Loucy (cell line): ENCODE measurements around the gene AKAP13.

Experiments
- H2AFZ ChIP-seq: fragments of 200-600 bp; sonication (generic); 2 replicates; pipeline ENCODE4 v1.6.0; 2016; ENCODE audit warnings: antibody characterized with exemption, mild to moderate bottlenecking, low read length, moderate library complexity
- H3F3A ChIP-seq: fragments of 200-600 bp; 2 replicates; pipeline ENCODE4 v1.6.0; 2016; ENCODE audit warnings: antibody characterized with exemption, low read depth, mild to moderate bottlenecking
- H3K27me3 ChIP-seq: fragments of 200-600 bp; sonication (generic); 2 replicates; pipeline ENCODE4 v1.6.1; 2014; ENCODE audit warnings: low read length, mild to moderate bottlenecking; ENCODE audit not compliant: insufficient read depth, poor library complexity, severe bottlenecking
- H3K36me3 ChIP-seq: fragments of 200-600 bp; sonication (generic); 2 replicates; pipeline ENCODE4 v1.6.1; 2016; ENCODE audit warnings: low read length; ENCODE audit not compliant: insufficient read depth
- H3K4me1 ChIP-seq: fragments of 200-600 bp; sonication (generic); 2 replicates; pipeline ENCODE4 v1.5.1; 2014; ENCODE audit warnings: low read length, mild to moderate bottlenecking; ENCODE audit not compliant: insufficient read depth, poor library complexity, severe bottlenecking
- H3K4me2 ChIP-seq: fragments of 200-600 bp; sonication (generic); 2 replicates; pipeline ENCODE4 v1.6.0; 2014; ENCODE audit warnings: antibody characterized with exemption, low read length, low read depth, mild to moderate bottlenecking; ENCODE audit not compliant: poor library complexity, severe bottlenecking
- H3K4me3 ChIP-seq: fragments of 200-600 bp; sonication (generic); 2 replicates; pipeline ENCODE4 v1.5.1; 2014; ENCODE audit warnings: low read length, mild to moderate bottlenecking, mixed read lengths; ENCODE audit not compliant: poor library complexity, severe bottlenecking
- H3K79me2 ChIP-seq: fragments of 200-600 bp; sonication (generic); 2 replicates; pipeline ENCODE4 v1.6.1; 2014; ENCODE audit warnings: low read length; ENCODE audit not compliant: insufficient read depth
- H3K9ac ChIP-seq: fragments of 200-600 bp; sonication (generic); 2 replicates; pipeline ENCODE4 v1.6.0; 2014; ENCODE audit warnings: mild to moderate bottlenecking, low read depth, low read length, moderate library complexity; ENCODE audit not compliant: poor library complexity, severe bottlenecking
- H3K9me2 ChIP-seq: fragments of 200-600 bp; sonication (generic); replicated peaks from 2 replicates; pipeline ENCODE4 v1.6.1; 2016; ENCODE audit warnings: low read depth, low read length, mixed read lengths
- H3K9me3 ChIP-seq: fragments of 200-600 bp; sonication (generic); 2 replicates; pipeline ENCODE4 v1.6.1; 2014; ENCODE audit warnings: mild to moderate bottlenecking, antibody characterized with exemption, low read length, low read depth; ENCODE audit not compliant: insufficient read depth
- H4K20me1 ChIP-seq: fragments of 200-600 bp; sonication (generic); 2 replicates; pipeline ENCODE4 v1.6.0; 2014; ENCODE audit warnings: antibody characterized with exemption, low read length, mild to moderate bottlenecking; ENCODE audit not compliant: insufficient read depth, poor library complexity, severe bottlenecking
- CTCF ChIP-seq: fragments of 200-600 bp; sonication (generic); conservative IDR thresholded peaks from 2 replicates; pipeline ENCODE4 v1.5.1; 2014; ENCODE audit warnings: mild to moderate bottlenecking, antibody characterized with exemption, low read length
- EZH2phosphoT487 ChIP-seq: fragments of 200-600 bp; IDR thresholded peaks from 2 replicates; pipeline ENCODE4 v1.6.1; 2018; ENCODE audit warnings: antibody characterized with exemption, mild to moderate bottlenecking, moderate library complexity, borderline replicate concordance

The AKAP13 gene

GRCh38 chr15:85587707-85588411 is 207.5 kb downstream of the AKAP13 start:
- Histone ChIP-seq H3K9ac (no peak overlapping the region), H2AFZ (no peak overlapping the region), H3K4me1 (peaks cover 47% of the 10 kb centered on the region), H3F3A (peaks cover 7% of the 10 kb centered on the region), H3K79me2 (peaks cover 65% of the 10 kb centered on the region), H3K27me3 (no peaks in the 10 kb centered on the region), H4K20me1 (no peaks in the 10 kb centered on the region), H3K9me3 (no peaks in the 10 kb centered on the region), H3K4me3 (no peak overlapping the region), H3K4me2 (peak overlapping the region; percentile 35), H3K36me3 (peaks cover 11% of the 10 kb centered on the region; the same call in 1 of the 2 replicates), H3K9me2 (no peaks in the 10 kb centered on the region)
- TF ChIP-seq EZH2phosphoT487 (no peak), CTCF (no peak)

GRCh38 chr15:85588677-85589076 is 208.3 kb downstream of the AKAP13 start:
- Histone ChIP-seq H3K36me3 (peaks cover 11% of the 10 kb centered on the region; the same call in 1 of the 2 replicates), H3K4me1 (peaks cover 39% of the 10 kb centered on the region), H2AFZ (no peak overlapping the region), H3K9ac (no peak overlapping the region), H4K20me1 (no peaks in the 10 kb centered on the region), H3K79me2 (peaks cover 62% of the 10 kb centered on the region), H3K9me2 (no peaks in the 10 kb centered on the region), H3K4me2 (peak overlapping the region; percentile 35), H3F3A (no peaks in the 10 kb centered on the region; the same call in 1 of the 2 replicates), H3K9me3 (no peaks in the 10 kb centered on the region), H3K27me3 (no peaks in the 10 kb centered on the region), H3K4me3 (no peak overlapping the region)
- TF ChIP-seq EZH2phosphoT487 (no peak), CTCF (no peak)

- H3K4me1 ChIP-seq = peaks cover 32% of the 10 kb centered on the region
- H3K27me3 ChIP-seq = no peaks in the 10 kb centered on the region
- no peak overlapping the region for H2AFZ ChIP-seq
- H3K9ac ChIP-seq = no peak overlapping the region
- H3F3A ChIP-seq = no peaks in the 10 kb centered on the region
- no peaks in the 10 kb centered on the region for H4K20me1 ChIP-seq
- no peak overlapping the region for H3K4me2 ChIP-seq
- H3K9me2 ChIP-seq = no peaks in the 10 kb centered on the region
- peaks cover 61% of the 10 kb centered on the region for H3K79me2 ChIP-seq
- TF ChIP-seq EZH2phosphoT487 (no peak), CTCF (no peak)
- peaks cover 11% of the 10 kb centered on the region; the same call in 1 of the 2 replicates for H3K36me3 ChIP-seq
- H3K9me3 ChIP-seq = no peaks in the 10 kb centered on the region
- no peak overlapping the region for H3K4me3 ChIP-seq
Observed at GRCh38 chr15:85589851-85590250, 209.4 kb downstream of the AKAP13 start.
